SK-N-SH (cell line): ENCODE data around the gene ACTR6.

Experiments used
- ELF1 ChIP-seq: IDR thresholded peaks from 2 replicates; pipeline ENCODE4 v1.4.0; 2012
- EP300 ChIP-seq, 2 experiments: IDR thresholded peaks; 2 replicates each; pipeline versions ENCODE4 v1.4.0 to v1.6.1; 2012; ENCODE audit warnings: borderline replicate concordance in 1 of 2, low read depth in 1 of 2, low read length in 1 of 2
- GABPA ChIP-seq: IDR thresholded peaks from 2 replicates; pipeline ENCODE4 v1.4.0; 2012; ENCODE audit warnings: low read depth, mild to moderate bottlenecking
- POLR2AphosphoS5 ChIP-seq: IDR thresholded peaks from 2 replicates; pipeline ENCODE4 v1.6.1; 2012; ENCODE audit warnings: low read depth, low read length
- RFX5 ChIP-seq: IDR thresholded peaks from 2 replicates; pipeline ENCODE4 v1.6.1; 2012; ENCODE audit warnings: mild to moderate bottlenecking, improper control_type of control experiment, low read length
- TAF1 ChIP-seq: IDR thresholded peaks from 2 replicates; pipeline ENCODE4 v1.6.1; 2012; ENCODE audit warnings: low read depth, mild to moderate bottlenecking, low read length, moderate library complexity, borderline replicate concordance
- TEAD4 ChIP-seq: IDR thresholded peaks from 2 replicates; pipeline ENCODE4 v1.4.0; 2012; ENCODE audit warnings: mild to moderate bottlenecking, borderline replicate concordance; ENCODE audit not compliant: insufficient read depth
- YY1 ChIP-seq: IDR thresholded peaks from 2 replicates; pipeline ENCODE4 v1.4.0; 2012; ENCODE audit warnings: low read depth, mild to moderate bottlenecking
- TF ChIP-seq, protein P1 (sequence below): fragments of 150-350 bp; IDR thresholded peaks from 2 replicates; pipeline ENCODE4 v1.6.1; 2016; ENCODE audit warnings: mild to moderate bottlenecking, low read depth, low read length
- TF ChIP-seq, protein P2 (sequence below): fragments of 200-600 bp; sonication (generic); IDR thresholded peaks from 2 replicates; pipeline ENCODE4 v1.6.1; 2017; ENCODE audit warnings: antibody characterized with exemption, mild to moderate bottlenecking, moderate library complexity

GRCh38 chr12:100164153-100164704 is 36.4 kb upstream of the ACTR6 start:
- TF ChIP-seq EP300 (IDR thresholded peaks at IDR 0.05; ENCODE audit: borderline replicate concordance in 1 of 2, low read depth in 1 of 2, low read length in 1 of 2) (no peak), ELF1 (no peak), TEAD4 (no peak), RFX5 (no peak), YY1 (no peak), TAF1 (no peak), GABPA (no peak), POLR2AphosphoS5 (no peak)
- TF ChIP-seq, protein P1, sequence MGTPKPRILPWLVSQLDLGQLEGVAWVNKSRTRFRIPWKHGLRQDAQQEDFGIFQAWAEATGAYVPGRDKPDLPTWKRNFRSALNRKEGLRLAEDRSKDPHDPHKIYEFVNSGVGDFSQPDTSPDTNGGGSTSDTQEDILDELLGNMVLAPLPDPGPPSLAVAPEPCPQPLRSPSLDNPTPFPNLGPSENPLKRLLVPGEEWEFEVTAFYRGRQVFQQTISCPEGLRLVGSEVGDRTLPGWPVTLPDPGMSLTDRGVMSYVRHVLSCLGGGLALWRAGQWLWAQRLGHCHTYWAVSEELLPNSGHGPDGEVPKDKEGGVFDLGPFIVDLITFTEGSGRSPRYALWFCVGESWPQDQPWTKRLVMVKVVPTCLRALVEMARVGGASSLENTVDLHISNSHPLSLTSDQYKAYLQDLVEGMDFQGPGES: no peak
- TF ChIP-seq, protein P2, sequence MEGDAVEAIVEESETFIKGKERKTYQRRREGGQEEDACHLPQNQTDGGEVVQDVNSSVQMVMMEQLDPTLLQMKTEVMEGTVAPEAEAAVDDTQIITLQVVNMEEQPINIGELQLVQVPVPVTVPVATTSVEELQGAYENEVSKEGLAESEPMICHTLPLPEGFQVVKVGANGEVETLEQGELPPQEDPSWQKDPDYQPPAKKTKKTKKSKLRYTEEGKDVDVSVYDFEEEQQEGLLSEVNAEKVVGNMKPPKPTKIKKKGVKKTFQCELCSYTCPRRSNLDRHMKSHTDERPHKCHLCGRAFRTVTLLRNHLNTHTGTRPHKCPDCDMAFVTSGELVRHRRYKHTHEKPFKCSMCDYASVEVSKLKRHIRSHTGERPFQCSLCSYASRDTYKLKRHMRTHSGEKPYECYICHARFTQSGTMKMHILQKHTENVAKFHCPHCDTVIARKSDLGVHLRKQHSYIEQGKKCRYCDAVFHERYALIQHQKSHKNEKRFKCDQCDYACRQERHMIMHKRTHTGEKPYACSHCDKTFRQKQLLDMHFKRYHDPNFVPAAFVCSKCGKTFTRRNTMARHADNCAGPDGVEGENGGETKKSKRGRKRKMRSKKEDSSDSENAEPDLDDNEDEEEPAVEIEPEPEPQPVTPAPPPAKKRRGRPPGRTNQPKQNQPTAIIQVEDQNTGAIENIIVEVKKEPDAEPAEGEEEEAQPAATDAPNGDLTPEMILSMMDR: no peak
